ENCODE data around the gene CCDC63.

GRCh38 chr12:110896559-110896958 is 49.8 kb downstream of the CCDC63 start:
- TF ChIP-seq EZH2phosphoT487 (IDR thresholded peaks at IDR 0.05; ENCODE audit: borderline replicate concordance, low read depth, low read length) (no peak), CTCF (conservative IDR thresholded peaks at IDR 0.05; ENCODE audit: low read length) (no peak)

Data from OCI-LY7 (cell line).